MM.1S (cell line): ENCODE results near the gene C1orf226.

Source experiments
- DNase-seq: peaks from one replicate; pipeline ENCODE4 v3.0.0-alpha.2; 2015
- H2AFZ ChIP-seq: fragments of 300-600 bp; sonication (generic); 2 replicates; pipeline ENCODE4 v1.6.0; 2016; ENCODE audit warnings: antibody characterized with exemption, low read length
- H3F3A ChIP-seq: fragments of 300-600 bp; sonication (generic); 2 replicates; pipeline ENCODE4 v1.6.1; 2016; ENCODE audit warnings: mild to moderate bottlenecking, antibody characterized with exemption, low read length, moderate library complexity, mixed read lengths; ENCODE audit not compliant: insufficient read depth
- H3K27ac ChIP-seq: fragments of 300-600 bp; sonication (generic); 2 replicates; pipeline ENCODE4 v1.5.1; 2016; ENCODE audit warnings: mild to moderate bottlenecking, low read length
- H3K27me3 ChIP-seq: fragments of 300-600 bp; sonication (generic); replicated peaks from 2 replicates; pipeline ENCODE4 v1.6.0; 2016; ENCODE audit warnings: low read length; ENCODE audit not compliant: insufficient read depth
- H3K36me3 ChIP-seq: fragments of 300-600 bp; sonication (generic); replicated peaks from 2 replicates; pipeline ENCODE4 v1.6.1; 2016; ENCODE audit warnings: mild to moderate bottlenecking, low read length, mixed read lengths; ENCODE audit not compliant: insufficient read depth
- H3K4me1 ChIP-seq: fragments of 300-600 bp; sonication (generic); 2 replicates; pipeline ENCODE4 v1.6.1; 2016; ENCODE audit warnings: low read length, mixed read lengths
- H3K4me2 ChIP-seq: fragments of 300-600 bp; sonication (generic); 2 replicates; pipeline ENCODE4 v1.6.0; 2016; ENCODE audit warnings: low read depth, low read length
- H3K4me3 ChIP-seq: fragments of 300-600 bp; sonication (generic); 2 replicates; pipeline ENCODE4 v1.5.1; 2016; ENCODE audit warnings: low read length, mixed read lengths
- H3K79me2 ChIP-seq: fragments of 300-600 bp; sonication (generic); 2 replicates; pipeline ENCODE4 v1.6.1; 2016; ENCODE audit warnings: mixed run types, low read length, mixed read lengths
- H3K9ac ChIP-seq: fragments of 300-600 bp; sonication (generic); 2 replicates; pipeline ENCODE4 v1.6.1; 2016; ENCODE audit warnings: low read length, mixed read lengths
- H3K9me2 ChIP-seq: fragments of 300-600 bp; sonication (generic); replicated peaks from 2 replicates; pipeline ENCODE4 v1.6.1; 2016; ENCODE audit warnings: mild to moderate bottlenecking, low read length, mixed read lengths; ENCODE audit not compliant: insufficient read depth
- H3K9me3 ChIP-seq: fragments of 300-600 bp; sonication (generic); replicated peaks from 2 replicates; pipeline ENCODE4 v1.6.1; 2016; ENCODE audit warnings: mild to moderate bottlenecking, low read length, mixed read lengths; ENCODE audit not compliant: insufficient read depth
- H4K20me1 ChIP-seq: fragments of 300-600 bp; sonication (generic); 2 replicates; pipeline ENCODE4 v1.6.1; 2016; ENCODE audit warnings: mild to moderate bottlenecking, low read length, moderate library complexity, mixed read lengths; ENCODE audit not compliant: insufficient read depth
- EZH2 ChIP-seq: fragments of 300-600 bp; sonication (generic); optimal IDR thresholded peaks from 2 replicates; pipeline ENCODE3; 2017; ENCODE audit warnings: low read depth, mild to moderate bottlenecking, antibody characterized with exemption, low read length, mixed read lengths
- EZH2phosphoT487 ChIP-seq: fragments of 300-600 bp; sonication (generic); IDR thresholded peaks from 2 replicates; pipeline ENCODE4 v1.6.1; 2018; ENCODE audit warnings: antibody characterized with exemption, low read length
- TF ChIP-seq, protein P1 (sequence below): fragments of 300-600 bp; sonication (generic); IDR thresholded peaks from 2 replicates; pipeline ENCODE4 v1.5.1; 2016; ENCODE audit warnings: antibody characterized with exemption, low read length, mixed read lengths

The C1orf226 gene

DNA sequence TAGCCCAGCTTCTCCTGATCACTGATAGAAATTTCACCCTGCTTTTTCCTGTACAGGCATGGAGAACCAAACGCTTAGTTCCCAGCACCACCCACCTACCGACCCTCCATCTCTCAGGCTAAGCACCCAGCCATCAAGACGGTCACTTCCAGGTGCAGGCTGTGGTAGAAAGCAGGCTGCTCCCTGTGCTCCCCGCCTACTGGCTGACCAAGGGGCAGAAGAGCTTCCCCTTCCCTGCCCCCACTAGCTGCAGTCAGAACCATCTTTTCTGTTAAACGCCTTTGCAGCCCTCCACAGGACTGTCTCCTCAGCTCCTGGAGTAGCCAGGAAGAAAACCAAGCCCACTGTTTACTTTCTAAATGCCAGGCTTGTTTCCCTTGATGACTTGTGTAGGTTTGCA lies 27.8 kb upstream of the C1orf226 start:
- no peaks in the 10 kb centered on the region for H3F3A ChIP-seq
- no peaks in the 10 kb centered on the region for H3K4me1 ChIP-seq
- H3K27me3 ChIP-seq, result no peaks in the 10 kb centered on the region
- DNase-seq, result no peak
- TF ChIP-seq, protein P1, sequence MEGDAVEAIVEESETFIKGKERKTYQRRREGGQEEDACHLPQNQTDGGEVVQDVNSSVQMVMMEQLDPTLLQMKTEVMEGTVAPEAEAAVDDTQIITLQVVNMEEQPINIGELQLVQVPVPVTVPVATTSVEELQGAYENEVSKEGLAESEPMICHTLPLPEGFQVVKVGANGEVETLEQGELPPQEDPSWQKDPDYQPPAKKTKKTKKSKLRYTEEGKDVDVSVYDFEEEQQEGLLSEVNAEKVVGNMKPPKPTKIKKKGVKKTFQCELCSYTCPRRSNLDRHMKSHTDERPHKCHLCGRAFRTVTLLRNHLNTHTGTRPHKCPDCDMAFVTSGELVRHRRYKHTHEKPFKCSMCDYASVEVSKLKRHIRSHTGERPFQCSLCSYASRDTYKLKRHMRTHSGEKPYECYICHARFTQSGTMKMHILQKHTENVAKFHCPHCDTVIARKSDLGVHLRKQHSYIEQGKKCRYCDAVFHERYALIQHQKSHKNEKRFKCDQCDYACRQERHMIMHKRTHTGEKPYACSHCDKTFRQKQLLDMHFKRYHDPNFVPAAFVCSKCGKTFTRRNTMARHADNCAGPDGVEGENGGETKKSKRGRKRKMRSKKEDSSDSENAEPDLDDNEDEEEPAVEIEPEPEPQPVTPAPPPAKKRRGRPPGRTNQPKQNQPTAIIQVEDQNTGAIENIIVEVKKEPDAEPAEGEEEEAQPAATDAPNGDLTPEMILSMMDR, result no peak
- TF ChIP-seq EZH2phosphoT487, result no peak
- TF ChIP-seq EZH2, result no peak
- no peak overlapping the region for H3K4me2 ChIP-seq
- no peaks in the 10 kb centered on the region for H3K79me2 ChIP-seq
- H3K9me2 ChIP-seq, result no peaks in the 10 kb centered on the region
- H3K27ac ChIP-seq, result no peak overlapping the region
- H4K20me1 ChIP-seq, result no peaks in the 10 kb centered on the region
- no peaks in the 10 kb centered on the region for H3K9me3 ChIP-seq
- H3K9ac ChIP-seq, result no peak overlapping the region
- no peaks in the 10 kb centered on the region for H3K36me3 ChIP-seq
- no peak overlapping the region for H3K4me3 ChIP-seq
- no peak overlapping the region for H2AFZ ChIP-seq

DNA sequence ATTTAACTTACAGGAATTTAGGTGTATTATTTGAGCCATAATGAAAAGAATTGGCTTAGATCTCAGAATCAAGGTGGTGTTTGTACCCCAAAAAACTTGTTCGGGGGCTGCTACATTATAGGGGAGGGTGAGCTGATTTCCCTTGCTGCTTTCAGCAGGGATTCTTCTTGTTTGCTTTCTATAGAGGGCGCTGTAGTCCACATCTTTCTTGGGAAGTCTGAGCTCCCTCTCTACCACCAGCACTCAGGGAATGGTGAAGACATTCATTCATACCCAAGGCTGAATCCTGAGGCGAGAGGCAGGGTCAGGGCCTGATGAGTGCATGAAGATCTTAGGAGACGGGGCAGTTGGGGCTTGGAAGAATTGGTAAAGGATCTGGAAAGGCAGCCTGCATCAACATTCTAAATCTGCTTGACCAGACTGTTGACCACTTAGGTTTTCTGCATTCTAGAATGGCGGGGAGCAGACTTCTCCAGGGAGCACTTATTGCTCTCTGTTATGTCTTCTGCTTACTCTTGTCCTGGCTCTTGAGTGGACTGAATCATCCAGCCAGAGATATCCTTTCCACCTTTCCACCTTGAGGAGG lies 23.8 kb upstream of the C1orf226 start:
- Histone ChIP-seq H3K9ac (no peak overlapping the region), H4K20me1 (no peaks in the 10 kb centered on the region), H3K27me3 (no peaks in the 10 kb centered on the region), H3K36me3 (no peaks in the 10 kb centered on the region), H3K9me3 (no peaks in the 10 kb centered on the region), H3K27ac (no peak overlapping the region), H3K4me1 (peaks cover 22% of the 10 kb centered on the region), H2AFZ (no peak overlapping the region), H3K79me2 (no peaks in the 10 kb centered on the region), H3F3A (no peaks in the 10 kb centered on the region), H3K4me2 (no peak overlapping the region), H3K9me2 (no peaks in the 10 kb centered on the region), H3K4me3 (no peak overlapping the region)
- peak; percentile 34 for DNase-seq
- no peak for TF ChIP-seq EZH2
- TF ChIP-seq, protein P1, result peak; percentile 70

DNA sequence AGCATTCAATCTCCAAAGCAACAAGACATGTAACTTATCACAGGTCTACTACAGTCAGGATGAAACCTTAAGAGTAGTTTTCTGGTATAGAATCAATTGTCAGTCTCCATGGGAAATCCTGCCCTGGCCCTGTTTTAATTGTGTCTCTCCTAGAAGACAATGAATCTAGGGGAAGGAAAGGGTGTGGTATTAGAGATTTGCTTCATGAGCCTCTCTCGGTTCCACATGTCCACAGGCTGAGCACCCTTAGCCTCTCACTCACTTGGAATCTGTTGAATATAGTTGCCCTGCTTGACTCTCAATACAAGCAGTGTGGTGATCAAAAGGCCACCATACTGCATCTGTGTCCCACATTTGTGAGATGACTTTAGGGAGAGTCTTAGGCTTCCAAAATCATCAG lies 22.6 kb upstream of the C1orf226 start:
- Histone ChIP-seq H3K4me2 (no peak overlapping the region), H3K27me3 (no peaks in the 10 kb centered on the region), H2AFZ (no peak overlapping the region), H3K36me3 (no peaks in the 10 kb centered on the region), H3K4me3 (no peak overlapping the region), H3K9me3 (no peaks in the 10 kb centered on the region), H4K20me1 (no peaks in the 10 kb centered on the region), H3K9me2 (no peaks in the 10 kb centered on the region), H3F3A (no peaks in the 10 kb centered on the region), H3K4me1 (peaks cover 22% of the 10 kb centered on the region), H3K9ac (no peak overlapping the region), H3K27ac (no peak overlapping the region), H3K79me2 (no peaks in the 10 kb centered on the region)
- no peak for DNase-seq
- TF ChIP-seq EZH2 (no peak), EZH2phosphoT487 (no peak)
- TF ChIP-seq, protein P1, result no peak
